OCI-LY7 (cell line): ENCODE measurements around the gene C10orf90. TPM values are rescaled to one million over a fixed set of nuclear protein-coding genes. Genes with fewer than 3 reads are reported as not detected.

Source experiments
- Bru-seq: library from RNA; stranded (reverse); fragments of 400-500 nt; gene quantifications from one replicate; lab custom pipeline; 2021; lab: Mats Ljungman, UMichigan
- BruChase-seq, 2 experiments: library from RNA; stranded (reverse); fragments of 400-500 nt; gene quantifications; one replicate each; lab custom pipeline; 2021; lab: Mats Ljungman, UMichigan
- BruUV-seq: library from RNA; stranded (reverse); fragments of 400-500 nt; replicated peaks from 2 replicates; lab custom pipeline; 2021; lab: Mats Ljungman, UMichigan
- CTCF ChIA-PET: fragments of 300-600 bp; sonication (Branson Sonifier 250); formaldehyde crosslinking; loops from one replicate; lab custom pipeline; 2022; ENCODE audit warnings: antibody characterized with exemption; ENCODE audit not compliant: unreplicated experiment; lab: Charles Lee
- POLR2A ChIA-PET: fragments of 300-600 bp; sonication (Branson Sonifier 250); formaldehyde crosslinking; loops from one replicate; lab custom pipeline; 2022; ENCODE audit warnings: antibody characterized with exemption; lab: Charles Lee
- DNase-seq: peaks from one replicate; pipeline ENCODE4 v3.0.0-alpha.2; 2015; ENCODE audit warnings: low spot score
- H2AFZ ChIP-seq: fragments of 200-600 bp; sonication (generic), shearing (Covaris generic); 2 replicates; pipeline ENCODE4 v1.6.1; 2014; ENCODE audit warnings: mild to moderate bottlenecking, antibody characterized with exemption, low read length, moderate library complexity
- H3K27ac ChIP-seq: fragments of 200-600 bp; sonication (generic); 2 replicates; pipeline ENCODE4 v1.5.1; 2014; ENCODE audit warnings: mixed run types, low read depth, mild to moderate bottlenecking, moderate library complexity, low read length, inconsistent platforms; ENCODE audit not compliant: poor library complexity, severe bottlenecking
- H3K36me3 ChIP-seq: fragments of 200-600 bp; sonication (generic); 2 replicates; pipeline ENCODE4 v1.6.1; 2014; ENCODE audit warnings: mild to moderate bottlenecking, antibody characterized with exemption, low read length, moderate library complexity, mixed read lengths; ENCODE audit not compliant: insufficient read depth
- H3K4me1 ChIP-seq: fragments of 200-600 bp; sonication (generic); 2 replicates; pipeline ENCODE4 v1.5.1; 2014; ENCODE audit warnings: mild to moderate bottlenecking, low read length; ENCODE audit not compliant: insufficient read depth, poor library complexity, severe bottlenecking
- H3K4me2 ChIP-seq: fragments of 200-600 bp; sonication (generic); 2 replicates; pipeline ENCODE4 v1.6.1; 2014; ENCODE audit warnings: mild to moderate bottlenecking, low read length
- H3K4me3 ChIP-seq: fragments of 200-600 bp; sonication (generic); 2 replicates; pipeline ENCODE4 v1.5.1; 2014; ENCODE audit warnings: mild to moderate bottlenecking, low read depth, low read length; ENCODE audit not compliant: poor library complexity, severe bottlenecking
- H3K79me2 ChIP-seq: fragments of 200-600 bp; sonication (generic); 2 replicates; pipeline ENCODE4 v1.6.1; 2016; ENCODE audit warnings: low read depth, mild to moderate bottlenecking, low read length, moderate library complexity, mixed read lengths; ENCODE audit not compliant: insufficient read depth
- H3K9me2 ChIP-seq: fragments of 200-600 bp; sonication (generic); 2 replicates; pipeline ENCODE4 v1.6.1; 2016; ENCODE audit warnings: mild to moderate bottlenecking, low read length, mixed read lengths; ENCODE audit not compliant: insufficient read depth
- H3K9me3 ChIP-seq: fragments of 200-600 bp; sonication (generic); 2 replicates; pipeline ENCODE4 v1.6.1; 2014; ENCODE audit warnings: mild to moderate bottlenecking, mixed run types, low read length, mixed read lengths
- H4K20me1 ChIP-seq: fragments of 200-600 bp; sonication (generic); 2 replicates; pipeline ENCODE4 v1.6.1; 2014; ENCODE audit warnings: mild to moderate bottlenecking, antibody characterized with exemption, low read length, moderate library complexity, mixed read lengths; ENCODE audit not compliant: insufficient read depth
- EZH2phosphoT487 ChIP-seq: fragments of 200-600 bp; sonication (generic); IDR thresholded peaks from 2 replicates; pipeline ENCODE4 v1.6.1; 2018; ENCODE audit warnings: low read depth, borderline replicate concordance, mild to moderate bottlenecking, mixed run types, antibody characterized with exemption, low read length, moderate library complexity, mixed read lengths
- intact Hi-C: fragments of 100-400 bp; cut with micrococcal nuclease; formaldehyde crosslinking; loops from one replicate; pipeline ENCODE4 v1.10.0; 2022; ENCODE audit not compliant: unreplicated experiment
- long read RNA-seq: library from polyadenylated mRNA; stranded (forward); transcript quantifications from one replicate; pipeline ENCODE4 v2.0.0, GENCODE V29; 2022
- total RNA-seq, 2 experiments: library from RNA; depleted of rRNA in 1 of 2; stranded (reverse); fragments of >200 nt in 1 of 2; shearing (Covaris generic) in 1 of 2; gene quantifications; 2 replicates each; pipeline ENCODE4 v1.2.3, GENCODE V29; 2014 to 2022
- TF ChIP-seq, protein P1 (sequence below): fragments of 200-600 bp; sonication (generic); conservative IDR thresholded peaks from 2 replicates; pipeline ENCODE4 v1.5.1; 2014; ENCODE audit warnings: mild to moderate bottlenecking, antibody characterized with exemption, low read length, moderate library complexity, mixed read lengths

Gene C10orf90, protein sequence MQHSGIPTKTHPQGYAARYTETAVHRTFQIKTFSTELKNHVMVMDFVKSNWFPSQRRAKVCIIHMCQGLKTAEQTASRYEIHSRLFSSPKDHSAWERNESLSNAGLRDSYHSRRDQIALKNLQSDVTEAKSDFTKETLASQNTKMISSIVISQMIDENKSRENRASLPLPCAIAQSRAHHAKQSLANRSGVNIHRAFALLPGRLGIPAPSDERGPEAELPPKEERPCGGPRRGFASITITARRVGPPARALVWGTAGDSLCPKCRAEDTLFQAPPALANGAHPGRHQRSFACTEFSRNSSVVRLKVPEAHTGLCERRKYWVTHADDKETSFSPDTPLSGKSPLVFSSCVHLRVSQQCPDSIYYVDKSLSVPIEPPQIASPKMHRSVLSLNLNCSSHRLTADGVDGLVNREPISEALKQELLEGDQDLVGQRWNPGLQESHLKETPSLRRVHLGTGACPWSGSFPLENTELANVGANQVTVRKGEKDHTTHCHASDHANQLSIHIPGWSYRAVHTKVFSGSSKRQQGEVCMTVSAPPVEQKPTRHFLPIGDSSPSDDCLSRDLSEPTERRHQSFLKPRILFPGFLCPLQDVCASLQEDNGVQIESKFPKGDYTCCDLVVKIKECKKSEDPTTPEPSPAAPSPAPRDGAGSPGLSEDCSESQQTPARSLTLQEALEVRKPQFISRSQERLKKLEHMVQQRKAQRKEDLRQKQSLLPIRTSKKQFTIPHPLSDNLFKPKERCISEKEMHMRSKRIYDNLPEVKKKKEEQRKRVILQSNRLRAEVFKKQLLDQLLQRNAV
- not detected in 2 replicates for total RNA-seq (2014; rRNA removed; shearing (Covaris generic))
- total RNA-seq (2022): not detected in 2 replicates
- Bru-seq, nascent RNA: not detected
- BruChase-seq, experiment 1, labeled RNA remaining after a 6-hour chase: not detected
- BruChase-seq, experiment 2, labeled RNA remaining after a 2-hour chase: not detected
- long read RNA-seq: 0 reads

DNA sequence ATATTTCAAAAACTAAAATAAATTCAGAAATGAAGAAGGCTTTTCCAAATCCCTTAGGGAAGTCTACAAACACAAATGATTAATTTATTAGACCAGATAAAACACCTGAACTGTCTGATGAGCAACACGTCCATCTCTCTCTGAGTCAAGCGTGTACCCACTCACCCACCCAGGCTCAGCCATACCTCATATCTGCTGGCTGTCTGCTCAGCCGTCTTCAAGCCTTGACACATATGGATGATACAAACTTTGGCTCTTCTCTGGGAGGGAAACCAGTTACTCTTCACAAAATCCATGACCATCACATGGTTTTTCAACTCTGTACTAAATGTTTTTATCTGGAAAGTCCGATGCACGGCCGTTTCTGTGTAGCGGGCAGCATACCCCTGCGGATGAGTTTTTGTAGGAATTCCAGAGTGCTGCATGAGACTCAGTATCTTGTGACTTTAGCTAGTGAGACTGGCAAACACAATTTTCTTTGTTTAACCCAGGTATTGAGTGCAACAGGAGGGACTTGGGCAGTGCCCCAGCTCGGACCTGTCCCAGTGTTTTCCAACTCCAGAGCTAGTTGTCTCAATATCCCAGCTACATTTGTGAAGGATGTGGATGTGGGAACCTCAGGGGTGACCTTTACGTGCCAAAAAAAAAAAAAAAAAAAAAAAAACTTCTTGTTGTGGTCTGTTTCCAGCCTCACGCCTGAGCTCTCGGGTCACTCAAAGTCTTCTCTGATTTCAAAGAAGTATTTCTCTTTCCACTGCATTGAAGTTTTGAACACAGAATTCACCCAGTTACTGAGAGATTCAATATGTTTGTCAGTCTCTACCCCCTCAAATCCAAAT lies at the start of gene C10orf90:
TSS of gene C10orf90 (minus strand) at position 638 of the 839 bp plus-strand sequence. CDS start at position 425, 213 bp downstream.
- no peak within 1 kb of the TSS for H3K4me2 ChIP-seq
- BruUV-seq: no TSS peak
- no peaks in the 10 kb centered on the region for H3K9me3 ChIP-seq
- intact Hi-C loops: no loop called here
- CTCF ChIA-PET: no interaction called here
- H2AFZ ChIP-seq: no peak within 1 kb of the TSS
- DNase-seq: no peak
- no peak within 1 kb of the TSS for H3K27ac ChIP-seq
- POLR2A ChIA-PET: interaction anchor here (0.6 kb wide), 1 partner anchor 1160 kb away, joined by 3 read pairs; no protein-coding TSS in a partner anchor
- TF ChIP-seq, protein P1, sequence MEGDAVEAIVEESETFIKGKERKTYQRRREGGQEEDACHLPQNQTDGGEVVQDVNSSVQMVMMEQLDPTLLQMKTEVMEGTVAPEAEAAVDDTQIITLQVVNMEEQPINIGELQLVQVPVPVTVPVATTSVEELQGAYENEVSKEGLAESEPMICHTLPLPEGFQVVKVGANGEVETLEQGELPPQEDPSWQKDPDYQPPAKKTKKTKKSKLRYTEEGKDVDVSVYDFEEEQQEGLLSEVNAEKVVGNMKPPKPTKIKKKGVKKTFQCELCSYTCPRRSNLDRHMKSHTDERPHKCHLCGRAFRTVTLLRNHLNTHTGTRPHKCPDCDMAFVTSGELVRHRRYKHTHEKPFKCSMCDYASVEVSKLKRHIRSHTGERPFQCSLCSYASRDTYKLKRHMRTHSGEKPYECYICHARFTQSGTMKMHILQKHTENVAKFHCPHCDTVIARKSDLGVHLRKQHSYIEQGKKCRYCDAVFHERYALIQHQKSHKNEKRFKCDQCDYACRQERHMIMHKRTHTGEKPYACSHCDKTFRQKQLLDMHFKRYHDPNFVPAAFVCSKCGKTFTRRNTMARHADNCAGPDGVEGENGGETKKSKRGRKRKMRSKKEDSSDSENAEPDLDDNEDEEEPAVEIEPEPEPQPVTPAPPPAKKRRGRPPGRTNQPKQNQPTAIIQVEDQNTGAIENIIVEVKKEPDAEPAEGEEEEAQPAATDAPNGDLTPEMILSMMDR: no peak
- TF ChIP-seq EZH2phosphoT487: no peak
- H3K36me3 ChIP-seq: no peaks in the 10 kb centered on the region
- no peaks in the 10 kb centered on the region for H3K4me1 ChIP-seq
- no peaks in the 10 kb centered on the region for H3K9me2 ChIP-seq
- no peak within 1 kb of the TSS for H3K4me3 ChIP-seq
- no peaks in the 10 kb centered on the region for H3K79me2 ChIP-seq
- H4K20me1 ChIP-seq: no peaks in the 10 kb centered on the region

DNA sequence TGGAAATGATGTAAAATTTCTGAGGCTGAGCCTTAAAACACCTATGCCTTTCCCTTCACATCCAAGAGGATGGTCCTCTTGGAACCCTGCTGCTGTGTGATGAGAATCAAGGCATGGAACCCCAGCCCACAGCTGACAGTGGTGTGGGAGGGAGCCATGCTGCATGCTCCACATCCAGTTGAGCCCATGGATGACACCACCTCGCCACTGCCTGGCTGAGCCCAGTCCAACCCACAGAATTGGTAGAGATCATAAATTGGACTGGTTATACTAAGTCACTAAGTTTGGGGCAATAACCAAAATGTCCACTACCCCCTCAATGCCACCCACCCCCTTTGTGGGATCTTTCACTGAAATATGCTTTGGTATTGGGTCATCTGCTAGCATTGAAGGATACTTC lies 45.9 kb upstream of the C10orf90 start:
- Histone ChIP-seq H3K9me2 (no peaks in the 10 kb centered on the region), H3K9me3 (no peaks in the 10 kb centered on the region), H3K36me3 (no peaks in the 10 kb centered on the region), H3K4me1 (no peaks in the 10 kb centered on the region), H3K79me2 (no peaks in the 10 kb centered on the region), H3K4me2 (no peak overlapping the region), H3K4me3 (no peak overlapping the region), H4K20me1 (no peaks in the 10 kb centered on the region), H2AFZ (no peak overlapping the region), H3K27ac (no peak overlapping the region)
- no peak for DNase-seq
- TF ChIP-seq EZH2phosphoT487: no peak
- TF ChIP-seq, protein P1: no peak
- ChIA-PET CTCF (no interaction called here), POLR2A (no interaction called here)
- no TSS peak for BruUV-seq
- intact Hi-C loops: no loop called here
